HEK293T (cell line): ENCODE results near the gene RPS28.

Experiments used
- CTCF ChIA-PET: fragments of 350-600 bp; formaldehyde crosslinking; extraction: SDS; loops from one replicate; lab custom pipeline; 2021; ENCODE audit warnings: antibody characterized with exemption, inconsistent platforms; lab: Yijun Ruan, JAX
- POLR2A ChIA-PET: fragments of 350-600 bp; formaldehyde crosslinking; extraction: SDS; loops from one replicate; lab custom pipeline; 2020; ENCODE audit warnings: antibody characterized with exemption, inconsistent platforms; lab: Yijun Ruan, JAX
- DNase-seq: peaks from one replicate; pipeline ENCODE4 v3.0.0; 2012; ENCODE audit warnings: mixed read lengths; ENCODE audit errors: extremely low spot score
- ARNT ChIP-seq: fragments of 450-650 bp; IDR thresholded peaks from 2 replicates; pipeline ENCODE4 v1.6.1; 2017; ENCODE audit warnings: mild to moderate bottlenecking
- BHLHE40 ChIP-seq: fragments of 450-650 bp; IDR thresholded peaks from 2 replicates; pipeline ENCODE4 v1.6.1; 2016; ENCODE audit warnings: mild to moderate bottlenecking, moderate library complexity, borderline replicate concordance
- CTBP1 ChIP-seq: fragments of 450-650 bp; IDR thresholded peaks from 2 replicates; pipeline ENCODE4 v1.6.1; 2016; ENCODE audit warnings: borderline replicate concordance
- ELF4 ChIP-seq: fragments of 450-650 bp; IDR thresholded peaks from 2 replicates; pipeline ENCODE4 v1.6.1; 2017; ENCODE audit warnings: antibody characterized with exemption
- FOXA1 ChIP-seq: fragments of 450-650 bp; IDR thresholded peaks from 2 replicates; pipeline ENCODE4 v1.6.1; 2016; ENCODE audit warnings: mild to moderate bottlenecking
- FOXK2 ChIP-seq: fragments of 450-650 bp; IDR thresholded peaks from 2 replicates; pipeline ENCODE4 v1.6.1; 2016; ENCODE audit warnings: mild to moderate bottlenecking
- FOXM1 ChIP-seq: fragments of 450-650 bp; IDR thresholded peaks from 2 replicates; pipeline ENCODE4 v1.6.1; 2017; ENCODE audit warnings: mild to moderate bottlenecking, borderline replicate concordance
- HDGF ChIP-seq: fragments of 450-650 bp; IDR thresholded peaks from 2 replicates; pipeline ENCODE4 v1.6.1; 2017; ENCODE audit warnings: antibody characterized with exemption, borderline replicate concordance
- L3MBTL2 ChIP-seq: fragments of 450-650 bp; conservative IDR thresholded peaks from 2 replicates; pipeline ENCODE4 v1.6.1; 2016; ENCODE audit warnings: mild to moderate bottlenecking
- LEF1 ChIP-seq: fragments of 450-650 bp; IDR thresholded peaks from 2 replicates; pipeline ENCODE4 v1.6.1; 2017; ENCODE audit warnings: mild to moderate bottlenecking, borderline replicate concordance
- NFRKB ChIP-seq: fragments of 450-650 bp; IDR thresholded peaks from 2 replicates; pipeline ENCODE4 v1.6.1; 2016; ENCODE audit warnings: mild to moderate bottlenecking, moderate library complexity
- PKNOX1 ChIP-seq: fragments of 450-650 bp; IDR thresholded peaks from 2 replicates; pipeline ENCODE4 v1.6.1; 2016
- SP1 ChIP-seq: fragments of 450-650 bp; IDR thresholded peaks from 2 replicates; pipeline ENCODE4 v1.6.1; 2017
- SUZ12 ChIP-seq: fragments of 450-650 bp; IDR thresholded peaks from 2 replicates; pipeline ENCODE4 v1.6.1; 2016; ENCODE audit warnings: mild to moderate bottlenecking
- TARDBP ChIP-seq: fragments of 450-650 bp; IDR thresholded peaks from 2 replicates; pipeline ENCODE4 v1.6.1; 2016
- ZNF384 ChIP-seq: fragments of 450-650 bp; IDR thresholded peaks from 2 replicates; pipeline ENCODE4 v1.6.1; 2016

RPS28 gene

GRCh38 chr19:8331263-8331845, 10.1 kb downstream of the RPS28 start:
- no peak for TF ChIP-seq SUZ12
- no peak for TF ChIP-seq FOXA1
- TF ChIP-seq CTBP1, result no peak
- no peak for DNase-seq
- CTCF ChIA-PET, result no interaction called here
- POLR2A ChIA-PET, result no interaction called here

- TF ChIP-seq TARDBP, result no peak
- TF ChIP-seq L3MBTL2, result no peak
- TF ChIP-seq FOXK2, result no peak
- TF ChIP-seq BHLHE40, result no peak
- no peak for TF ChIP-seq FOXA1
- TF ChIP-seq LEF1, result no peak
- no peak for TF ChIP-seq NFRKB
- TF ChIP-seq PKNOX1, result no peak
- TF ChIP-seq SUZ12, result no peak
- no peak for TF ChIP-seq ELF4
- no peak for TF ChIP-seq HDGF
- no peak for TF ChIP-seq ARNT
- no peak for TF ChIP-seq SP1
- TF ChIP-seq ZNF384, result no peak
- no peak for TF ChIP-seq FOXM1
- no peak for TF ChIP-seq CTBP1
- ChIA-PET CTCF (no interaction called here), POLR2A (interaction anchor here (1.0 to 4.4 kb wide), 2 partner anchors 11 to 193 kb away, joined by 3 to 30 read pairs; partner anchors contain the start of genes NDUFA7 and RPS28)
- DNase-seq, result no peak
Observed at GRCh38 chr19:8332976-8333766, 11.9 kb downstream of the RPS28 start.

- ChIA-PET POLR2A (interaction anchor here (1.0 to 4.4 kb wide), 3 partner anchors 12 to 192 kb away, joined by 3 to 30 read pairs (median 4); partner anchors contain the start of genes NDUFA7, RPS28 and ZNF414), CTCF (no interaction called here)
- DNase-seq, result no peak
- TF ChIP-seq FOXM1, result no peak
- no peak for TF ChIP-seq SUZ12
- no peak for TF ChIP-seq ARNT
- no peak for TF ChIP-seq SP1
- TF ChIP-seq TARDBP, result no peak
- TF ChIP-seq L3MBTL2, result no peak
- no peak for TF ChIP-seq LEF1
- TF ChIP-seq FOXA1, result no peak
- no peak for TF ChIP-seq ELF4
- no peak for TF ChIP-seq FOXK2
Observed at GRCh38 chr19:8333767-8334457, 12.6 kb downstream of the RPS28 start.

GRCh38 chr19:8334458-8335342, 13.4 kb downstream of the RPS28 start:
- peak; percentile 78 for DNase-seq
- CTCF ChIA-PET, result interaction anchor here (1.0 kb wide), 1 partner anchor 19 kb away, joined by 3 read pairs; no protein-coding TSS in a partner anchor
- POLR2A ChIA-PET, result interaction anchor here (1.0 to 4.4 kb wide), 3 partner anchors 12 to 191 kb away, joined by 3 to 30 read pairs (median 4); partner anchors contain the start of genes NDUFA7, RPS28 and ZNF414
- TF ChIP-seq PKNOX1, result no peak
- no peak for TF ChIP-seq L3MBTL2
- TF ChIP-seq SUZ12, result no peak
- no peak for TF ChIP-seq FOXK2
- TF ChIP-seq HDGF, result no peak
- no peak for TF ChIP-seq ELF4
- no peak for TF ChIP-seq TARDBP
- no peak for TF ChIP-seq BHLHE40
- no peak for TF ChIP-seq SP1
- TF ChIP-seq NFRKB, result no peak
- no peak for TF ChIP-seq CTBP1

- no peak for TF ChIP-seq TARDBP
- no peak for TF ChIP-seq PKNOX1
- TF ChIP-seq FOXM1, result no peak
- no peak for TF ChIP-seq SUZ12
- no peak for TF ChIP-seq ELF4
- no peak for TF ChIP-seq FOXA1
- no peak for TF ChIP-seq FOXK2
- no peak for TF ChIP-seq HDGF
- no peak for TF ChIP-seq L3MBTL2
- no peak for TF ChIP-seq NFRKB
- TF ChIP-seq LEF1, result no peak
- TF ChIP-seq ZNF384, result no peak
- no peak for TF ChIP-seq BHLHE40
- no peak for TF ChIP-seq SP1
- TF ChIP-seq ARNT, result no peak
- TF ChIP-seq CTBP1, result no peak
- CTCF ChIA-PET, result interaction anchor here (1.0 to 1.1 kb wide), 2 partner anchors 18 kb away, joined by 3 read pairs; no protein-coding TSS in a partner anchor
- DNase-seq, result no peak
- POLR2A ChIA-PET, result interaction anchor here (0.6 to 4.4 kb wide), 3 partner anchors 13 to 178 kb away, joined by 3 to 30 read pairs (median 4); partner anchors contain the start of genes NDUFA7, RAB11B, RPS28 and ZNF414
Observed at GRCh38 chr19:8335343-8336071, 14.2 kb downstream of the RPS28 start.
